H9 (cell line): ENCODE data around the gene STARD8. TPM values are rescaled to one million over a fixed set of nuclear protein-coding genes. Genes with fewer than 3 reads are reported as not detected.

ENCODE experiments used
- DNase-seq: peaks from one replicate; pipeline ENCODE4 v3.0.0-alpha.2; 2017
- H2AFZ ChIP-seq: one replicate; pipeline ENCODE4 v1.6.1; 2013; ENCODE audit warnings: mild to moderate bottlenecking, low read length, control low read depth, moderate library complexity
- H2AK5ac ChIP-seq: 2 replicates; pipeline ENCODE4 v1.6.1; 2013; ENCODE audit warnings: low read length, control low read depth, mixed read lengths; ENCODE audit not compliant: insufficient read length
- H2BK120ac ChIP-seq: one replicate; pipeline ENCODE4 v1.6.1; 2013; ENCODE audit warnings: low read depth, mild to moderate bottlenecking, low read length, control low read depth, inconsistent platforms; ENCODE audit not compliant: poor library complexity, severe bottlenecking
- H2BK12ac ChIP-seq: 2 replicates; pipeline ENCODE4 v1.6.1; 2013; ENCODE audit warnings: low read length, control low read depth, mixed read lengths, low read depth; ENCODE audit not compliant: insufficient read length
- H2BK15ac ChIP-seq: 2 replicates; pipeline ENCODE4 v1.6.1; 2013; ENCODE audit warnings: low read depth, low read length, control low read depth
- H2BK20ac ChIP-seq: one replicate; pipeline ENCODE4 v1.6.1; 2013; ENCODE audit warnings: low read depth, mild to moderate bottlenecking, low read length, control low read depth, inconsistent platforms; ENCODE audit not compliant: poor library complexity, severe bottlenecking
- H2BK5ac ChIP-seq: 2 replicates; pipeline ENCODE4 v1.6.1; 2013; ENCODE audit warnings: low read length, control low read depth, mixed read lengths; ENCODE audit not compliant: insufficient read length
- H3K14ac ChIP-seq: 2 replicates; pipeline ENCODE4 v1.6.1; 2013; ENCODE audit warnings: low read length, control low read depth; ENCODE audit not compliant: insufficient read depth
- H3K18ac ChIP-seq: 2 replicates; pipeline ENCODE4 v1.6.1; 2013; ENCODE audit warnings: low read depth, mild to moderate bottlenecking, mixed read lengths, low read length, control low read depth; ENCODE audit not compliant: insufficient read length
- H3K23ac ChIP-seq: 2 replicates; pipeline ENCODE4 v1.6.1; 2013; ENCODE audit warnings: low read length, control low read depth, mixed read lengths, low read depth; ENCODE audit not compliant: insufficient read length
- H3K23me2 ChIP-seq: 2 replicates; pipeline ENCODE4 v1.6.1; 2013; ENCODE audit warnings: low read depth, mild to moderate bottlenecking, mixed read lengths, low read length, control low read depth; ENCODE audit not compliant: insufficient read length, poor library complexity, severe bottlenecking
- H3K27ac ChIP-seq: 2 replicates; pipeline ENCODE4 v1.5.1; 2013; ENCODE audit warnings: low read length, control low read depth, mixed read lengths, low read depth; ENCODE audit not compliant: insufficient read length
- H3K27me3 ChIP-seq: 2 replicates; pipeline ENCODE4 v1.6.1; 2013; ENCODE audit warnings: low read length, control low read depth, inconsistent platforms; ENCODE audit not compliant: insufficient read depth
- H3K4ac ChIP-seq: 2 replicates; pipeline ENCODE4 v1.6.1; 2013; ENCODE audit warnings: low read depth, mild to moderate bottlenecking, control low read depth, inconsistent platforms, low read length, moderate library complexity
- H3K4me1 ChIP-seq: 2 replicates; pipeline ENCODE4 v1.6.1; 2013; ENCODE audit warnings: low read length, control low read depth, inconsistent platforms; ENCODE audit not compliant: insufficient read depth
- H3K4me2 ChIP-seq: 2 replicates; pipeline ENCODE4 v1.6.1; 2013; ENCODE audit warnings: low read length, control low read depth, mixed read lengths; ENCODE audit not compliant: insufficient read length, insufficient read depth
- H3K56ac ChIP-seq: 2 replicates; pipeline ENCODE4 v1.6.1; 2013; ENCODE audit warnings: low read depth, mild to moderate bottlenecking, mixed read lengths, low read length, control low read depth; ENCODE audit not compliant: insufficient read length
- H3K79me1 ChIP-seq: 2 replicates; pipeline ENCODE4 v1.6.1; 2013; ENCODE audit warnings: low read depth, mild to moderate bottlenecking, moderate library complexity, low read length, control low read depth, inconsistent platforms; ENCODE audit not compliant: insufficient read depth, poor library complexity, severe bottlenecking
- H3K79me2 ChIP-seq: 2 replicates; pipeline ENCODE4 v1.6.1; 2013; ENCODE audit warnings: low read length, control low read depth, inconsistent platforms; ENCODE audit not compliant: insufficient read depth
- H3K9ac ChIP-seq: 2 replicates; pipeline ENCODE4 v1.6.1; 2013; ENCODE audit warnings: low read length, control low read depth, mixed read lengths; ENCODE audit not compliant: insufficient read length; ENCODE audit errors: extremely low read depth
- H3K9me3 ChIP-seq: one replicate; pipeline ENCODE4 v1.6.1; 2013; ENCODE audit warnings: low read depth, low read length, inconsistent platforms; ENCODE audit not compliant: control insufficient read depth
- H3T11ph ChIP-seq: one replicate; pipeline ENCODE4 v1.6.1; 2013; ENCODE audit warnings: mild to moderate bottlenecking, low read length, control low read depth, inconsistent platforms
- H4K20me1 ChIP-seq: one replicate; pipeline ENCODE4 v1.6.1; 2013; ENCODE audit not compliant: control insufficient read depth, insufficient read length, insufficient read depth
- H4K5ac ChIP-seq: 2 replicates; pipeline ENCODE4 v1.6.1; 2013; ENCODE audit warnings: low read depth, mild to moderate bottlenecking, mixed read lengths, low read length, control low read depth; ENCODE audit not compliant: insufficient read length
- H4K8ac ChIP-seq: replicated peaks from 2 replicates; pipeline ENCODE4 v1.6.1; 2013; ENCODE audit warnings: low read length, control low read depth, mixed read lengths, low read depth; ENCODE audit not compliant: insufficient read length
- H4K91ac ChIP-seq: 2 replicates; pipeline ENCODE4 v1.6.1; 2013; ENCODE audit warnings: low read depth, mild to moderate bottlenecking, moderate library complexity, mixed read lengths, low read length, control low read depth; ENCODE audit not compliant: insufficient read length
- H3K27ac Mint-ChIP-seq, 3 experiments: 2 replicates in 2 of 3; 3 replicates in 1 of 3; pipeline ENCODE4 v1.8.0; 2020 to 2021; ENCODE audit warnings: mixed read lengths in 3 of 3, mild to moderate bottlenecking in 1 of 3, moderate library complexity in 1 of 3
- H3K27me3 Mint-ChIP-seq: 2 replicates; pipeline ENCODE4 v1.8.0; 2021; ENCODE audit warnings: low read depth, mild to moderate bottlenecking, moderate library complexity, mixed read lengths
- H3K36me3 Mint-ChIP-seq, 3 experiments: 2 replicates in 2 of 3; 3 replicates in 1 of 3; pipeline ENCODE4 v1.8.0; 2020 to 2021; ENCODE audit warnings: low read depth in 3 of 3, mixed read lengths in 3 of 3; ENCODE audit not compliant: insufficient read depth in 1 of 3
- H3K4me1 Mint-ChIP-seq, 2 experiments: 2 replicates each; pipeline ENCODE4 v1.8.0; 2020; ENCODE audit warnings: mixed read lengths in 2 of 2
- H3K4me3 Mint-ChIP-seq, 2 experiments: 2 replicates in 1 of 2; 3 replicates in 1 of 2; pipeline ENCODE4 v1.8.0; 2020 to 2021; ENCODE audit warnings: mild to moderate bottlenecking in 2 of 2, mixed read lengths in 2 of 2, moderate library complexity in 1 of 2
- H3K9me3 Mint-ChIP-seq, 2 experiments: 2 replicates in 1 of 2; 3 replicates in 1 of 2; pipeline ENCODE4 v1.8.0; 2020; ENCODE audit warnings: mild to moderate bottlenecking in 2 of 2, mixed read lengths in 2 of 2, moderate library complexity in 1 of 2
- CTCF ChIP-seq: fragments of 200-600 bp; sonication (generic); conservative IDR thresholded peaks from 3 replicates; pipeline ENCODE4 v1.8.0; 2021; ENCODE audit warnings: antibody characterized with exemption, mild to moderate bottlenecking
- WGBS: extraction: QIAGEN DNeasy Blood & Tissue Kit; methylation state at CpG from one replicate; pipeline ENCODE4 v1.1.7; 2013; ENCODE audit warnings: missing lambda C conversion rate, low lambda C conversion rate, mixed read lengths; ENCODE audit not compliant: insufficient read length; ENCODE audit errors: extremely low coverage; 5-methylcytosine and 5-hydroxymethylcytosine counted together
- total RNA-seq: library from RNA; stranded (reverse); gene quantifications from 2 replicates; pipeline ENCODE4 v1.2.1, GENCODE V29; 2021

The STARD8 gene
- total RNA-seq, 1 experiment from 2014 or later, result 0.52 TPM

- Histone ChIP-seq H2BK15ac (no peak overlapping the region), H2AFZ (no peak overlapping the region), H3K18ac (no peak overlapping the region), H4K20me1 (no peaks in the 10 kb centered on the region), H2BK5ac (no peak overlapping the region), H2BK12ac (no peak overlapping the region), H3K27ac (no peak overlapping the region), H3K4me2 (no peak overlapping the region), H3K79me1 (no peaks in the 10 kb centered on the region), H3K4me1 (no peaks in the 10 kb centered on the region), H3T11ph (no peak overlapping the region), H3K9ac (no peak overlapping the region), H3K27me3 (no peaks in the 10 kb centered on the region), H3K23ac (no peak overlapping the region), H2AK5ac (no peak overlapping the region), H3K4ac (no peak overlapping the region), H3K56ac (no peak overlapping the region), H3K23me2 (no peaks in the 10 kb centered on the region), H3K9me3 (peaks cover 82% of the 10 kb centered on the region), H4K91ac (no peak overlapping the region), H2BK120ac (no peak overlapping the region), H3K79me2 (no peaks in the 10 kb centered on the region), H4K8ac (no peak overlapping the region), H2BK20ac (no peak overlapping the region), H4K5ac (no peak overlapping the region), H3K14ac (no peak overlapping the region)
- no peaks in the 10 kb centered on the region for H3K4me1 Mint-ChIP-seq
- no peak for DNase-seq
- H3K27ac Mint-ChIP-seq, result no peak overlapping the region
- no peak overlapping the region for H3K4me3 Mint-ChIP-seq
- TF ChIP-seq CTCF, result no peak
- H3K36me3 Mint-ChIP-seq, result peaks cover 0 to 4% (median 2%) of the 10 kb centered on the region in 3 experiments; a peak in 5 of 7 replicates
- peaks cover 13% of the 10 kb centered on the region for H3K27me3 Mint-ChIP-seq
- peaks cover 66 to 70% of the 10 kb centered on the region in 2 experiments for H3K9me3 Mint-ChIP-seq
- WGBS, result no CpG with 5 or more reads among the region's 2 CpGs
These were observed 103.9 kb downstream of the STARD8 start for GRCh38 chrX:68751372-68751771.
